Measurements from ENCODE around the gene OR13D1. TPM values are rescaled to one million over a fixed set of nuclear protein-coding genes. Genes with fewer than 3 reads are reported as not detected.

OR13D1 gene
- total and polyA plus RNA-seq, 3 experiments from 2014 or later, result not detected

GRCh38 chr9:104725014-104725413 is 30.7 kb downstream of the OR13D1 start:
- no peak overlapping the region for H3K4me3 Mint-ChIP-seq
- peaks cover 0 to 5% (median 0%) of the 10 kb centered on the region in 3 donors for H3K4me1 Mint-ChIP-seq
- peaks cover 3 to 22% (median 8%) of the 10 kb centered on the region in 3 donors for H3K36me3 Mint-ChIP-seq
- no peak overlapping the region for H3K27ac Mint-ChIP-seq
- DNase-seq, result no peak
- CTCF ChIA-PET, result no interaction called here
- H3K9me3 Mint-ChIP-seq, result peaks cover 0 to 7% (median 3%) of the 10 kb centered on the region in 5 donors
- peaks cover 5 to 16% of the 10 kb centered on the region in 2 donors for H3K27me3 Mint-ChIP-seq
- POLR2A ChIA-PET, result no interaction called here
- no peaks in the 10 kb centered on the region for H3K4me1 ChIP-seq (ENCODE audit: insufficient read depth, low read length)
- H3K9me3 ChIP-seq (ENCODE audit: low read length), result no peaks in the 10 kb centered on the region
- H3K27me3 ChIP-seq (ENCODE audit: insufficient read depth, low read length, poor library complexity, severe bottlenecking), result no peaks in the 10 kb centered on the region
- no peak overlapping the region for H3K27ac ChIP-seq (ENCODE audit: low read depth, low read length)
- no peaks in the 10 kb centered on the region for H3K36me3 ChIP-seq (ENCODE audit: insufficient read depth, low read length)
- H3K4me3 ChIP-seq (ENCODE audit: low read length), result no peak overlapping the region

DNA sequence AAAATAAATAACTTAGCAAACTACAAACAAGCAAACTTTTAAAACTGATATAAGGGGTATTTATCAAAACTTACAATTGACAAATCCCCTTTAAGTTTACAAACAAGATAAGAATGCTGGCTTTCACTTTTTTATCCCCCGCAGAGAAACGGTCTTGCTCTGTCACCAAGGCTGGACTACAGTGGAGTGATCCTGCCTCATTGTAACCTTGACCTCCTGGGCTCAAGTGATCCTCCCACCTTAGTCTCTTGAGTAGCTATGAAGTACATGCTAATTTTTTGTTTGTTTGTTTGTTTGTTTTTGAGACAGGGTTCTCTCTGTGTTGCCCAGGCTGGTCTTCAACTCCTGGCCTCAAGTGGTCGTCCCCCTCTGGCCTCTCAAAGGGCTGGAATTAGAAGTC is 44.1 kb downstream of the OR13D1 start:
- no peaks in the 10 kb centered on the region for H3K36me3 ChIP-seq (ENCODE audit: insufficient read depth, low read length)
- H3K9me3 ChIP-seq (ENCODE audit: low read length), result no peaks in the 10 kb centered on the region
- H3K36me3 Mint-ChIP-seq, result no peaks in the 10 kb centered on the region
- DNase-seq, result no peak
- no peak overlapping the region for H3K27ac Mint-ChIP-seq
- no peaks in the 10 kb centered on the region for H3K27me3 Mint-ChIP-seq
- no peaks in the 10 kb centered on the region for H3K4me1 Mint-ChIP-seq
- peaks cover 0 to 2% (median 0%) of the 10 kb centered on the region in 5 donors for H3K9me3 Mint-ChIP-seq
- no peak overlapping the region for H3K4me3 Mint-ChIP-seq
- H3K27ac ChIP-seq (ENCODE audit: low read depth, low read length), result no peak overlapping the region
- H3K4me3 ChIP-seq (ENCODE audit: low read length), result no peak overlapping the region
- H3K27me3 ChIP-seq (ENCODE audit: insufficient read depth, low read length, poor library complexity, severe bottlenecking), result no peaks in the 10 kb centered on the region
- ChIA-PET CTCF (no interaction called here), POLR2A (no interaction called here)
- no peaks in the 10 kb centered on the region for H3K4me1 ChIP-seq (ENCODE audit: insufficient read depth, low read length)

GRCh38 chr9:104740621-104741020 is 46.3 kb downstream of the OR13D1 start:
- H3K9me3 Mint-ChIP-seq, result peaks cover 0 to 2% (median 0%) of the 10 kb centered on the region in 5 donors
- H3K27ac ChIP-seq (ENCODE audit: low read depth, low read length), result no peak overlapping the region

DNA sequence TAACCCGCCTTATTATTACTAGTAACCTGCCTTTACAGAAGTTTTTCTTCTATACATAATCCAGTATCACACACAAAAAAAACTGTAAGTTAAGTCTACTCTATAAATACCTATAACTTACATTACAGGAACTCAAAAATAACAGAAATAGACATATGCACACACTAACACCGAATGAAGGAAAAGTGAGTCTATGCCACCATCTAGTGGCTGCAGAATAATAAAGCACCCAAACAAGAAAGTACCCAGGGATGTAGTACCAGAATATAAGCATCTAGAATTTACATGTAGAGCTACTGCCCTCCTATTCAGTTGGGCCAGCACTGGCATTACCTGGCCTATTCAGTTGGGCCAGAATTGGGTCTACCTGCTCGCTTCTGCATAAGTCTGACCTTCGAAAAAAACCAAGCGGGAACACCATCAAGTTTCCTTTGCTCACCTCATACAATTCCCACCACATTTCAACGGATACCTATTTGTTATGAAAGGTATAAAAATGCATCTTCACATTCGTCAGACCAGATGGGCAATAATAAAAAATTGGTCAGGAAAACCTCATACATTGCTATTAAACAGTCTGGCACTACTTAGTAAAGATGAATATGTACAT is 49.2 kb downstream of the OR13D1 start:
- no peaks in the 10 kb centered on the region for H3K27me3 ChIP-seq (ENCODE audit: insufficient read depth, low read length, poor library complexity, severe bottlenecking)
- no peaks in the 10 kb centered on the region for H3K9me3 ChIP-seq (ENCODE audit: low read length)
- Mint-ChIP-seq H3K9me3 (no peaks in the 10 kb centered on the region), H3K4me3 (peak overlapping the region in 1 of 7 donors; percentile 40), H3K27ac (peak overlapping the region in 1 of 8 donors; percentile 10), H3K36me3 (peaks cover 0 to 9% (median 0%) of the 10 kb centered on the region in 3 donors), H3K4me1 (peaks cover 10 to 16% (median 15%) of the 10 kb centered on the region in 3 donors), H3K27me3 (no peaks in the 10 kb centered on the region)
- H3K36me3 ChIP-seq (ENCODE audit: insufficient read depth, low read length), result no peaks in the 10 kb centered on the region
- H3K4me3 ChIP-seq (ENCODE audit: low read length), result no peak overlapping the region
- DNase-seq, result peak in 3 of 5 donors; percentile 10 to 58 (median 55)
- CTCF ChIA-PET, result interaction anchor here (1.0 to 1.9 kb wide), 3 partner anchors 10 to 248 kb away, joined by 3 to 5 read pairs (median 4); no protein-coding TSS in a partner anchor
- peaks cover 3% of the 10 kb centered on the region for H3K4me1 ChIP-seq (ENCODE audit: insufficient read depth, low read length)
- no peak overlapping the region for H3K27ac ChIP-seq (ENCODE audit: low read depth, low read length)
- POLR2A ChIA-PET, result no interaction called here

More at GRCh38 chr9:104740621-104741020, 46.3 kb downstream of the OR13D1 start:
- CTCF ChIA-PET, result no interaction called here
- Mint-ChIP-seq H3K27ac (peak overlapping the region in 1 of 8 donors; percentile 47), H3K36me3 (no peaks in the 10 kb centered on the region), H3K27me3 (no peaks in the 10 kb centered on the region), H3K4me3 (no peak overlapping the region), H3K4me1 (no peaks in the 10 kb centered on the region)
- Histone ChIP-seq H3K4me1 (ENCODE audit: insufficient read depth, low read length) (no peaks in the 10 kb centered on the region), H3K9me3 (ENCODE audit: low read length) (no peaks in the 10 kb centered on the region), H3K4me3 (ENCODE audit: low read length) (no peak overlapping the region), H3K27me3 (ENCODE audit: insufficient read depth, low read length, poor library complexity, severe bottlenecking) (no peaks in the 10 kb centered on the region), H3K36me3 (ENCODE audit: insufficient read depth, low read length) (no peaks in the 10 kb centered on the region)
- POLR2A ChIA-PET, result no interaction called here
- DNase-seq, result no peak

Other genes with a start within 250 kb of the OR13D1 start
- gene OR13F1, start 190.3 kb upstream of the OR13D1 start, total RNA-seq, result not detected
- gene OR13F1, start 190.3 kb upstream of the OR13D1 start, polyA plus RNA-seq, result not detected
- not detected for gene OR13C4, start 167.3 kb upstream of the OR13D1 start, total RNA-seq
- gene OR13C4, start 167.3 kb upstream of the OR13D1 start, polyA plus RNA-seq, result not detected
- not detected for gene OR13C3, start 157.7 kb upstream of the OR13D1 start, total RNA-seq
- not detected for gene OR13C3, start 157.7 kb upstream of the OR13D1 start, polyA plus RNA-seq
- gene OR13C8, start 125.3 kb upstream of the OR13D1 start, total RNA-seq, result not detected
- gene OR13C8, start 125.3 kb upstream of the OR13D1 start, polyA plus RNA-seq, result not detected
- not detected for gene OR13C5, start 95.1 kb upstream of the OR13D1 start, total RNA-seq
- gene OR13C5, start 95.1 kb upstream of the OR13D1 start, polyA plus RNA-seq, result not detected
- gene OR13C2, start 88.9 kb upstream of the OR13D1 start, total RNA-seq, result not detected
- not detected for gene OR13C2, start 88.9 kb upstream of the OR13D1 start, polyA plus RNA-seq
- gene OR13C9, start 76.3 kb upstream of the OR13D1 start, total RNA-seq, result not detected
- gene OR13C9, start 76.3 kb upstream of the OR13D1 start, polyA plus RNA-seq, result not detected
- gene NIPSNAP3A, start 53.2 kb downstream of the OR13D1 start, total RNA-seq, result 10 to 100 TPM in 1 of 2 experiments, 1 to 10 TPM in 1; 9.1 to 10.1 TPM
- gene NIPSNAP3A, start 53.2 kb downstream of the OR13D1 start, polyA plus RNA-seq, result 21.8 TPM
- under 1 TPM; 0.18 to 0.46 TPM for gene NIPSNAP3B, start 69.6 kb downstream of the OR13D1 start, total RNA-seq
- gene NIPSNAP3B, start 69.6 kb downstream of the OR13D1 start, polyA plus RNA-seq, result not detected
- under 1 TPM; 0.83 to 0.89 TPM for gene ABCA1, start 233.6 kb downstream of the OR13D1 start, total RNA-seq
- gene ABCA1, start 233.6 kb downstream of the OR13D1 start, polyA plus RNA-seq, result not detected

All from CD8-positive, alpha-beta memory T cell (primary cell).